ENCODE data around the gene STK33.

STK33 gene

DNA sequence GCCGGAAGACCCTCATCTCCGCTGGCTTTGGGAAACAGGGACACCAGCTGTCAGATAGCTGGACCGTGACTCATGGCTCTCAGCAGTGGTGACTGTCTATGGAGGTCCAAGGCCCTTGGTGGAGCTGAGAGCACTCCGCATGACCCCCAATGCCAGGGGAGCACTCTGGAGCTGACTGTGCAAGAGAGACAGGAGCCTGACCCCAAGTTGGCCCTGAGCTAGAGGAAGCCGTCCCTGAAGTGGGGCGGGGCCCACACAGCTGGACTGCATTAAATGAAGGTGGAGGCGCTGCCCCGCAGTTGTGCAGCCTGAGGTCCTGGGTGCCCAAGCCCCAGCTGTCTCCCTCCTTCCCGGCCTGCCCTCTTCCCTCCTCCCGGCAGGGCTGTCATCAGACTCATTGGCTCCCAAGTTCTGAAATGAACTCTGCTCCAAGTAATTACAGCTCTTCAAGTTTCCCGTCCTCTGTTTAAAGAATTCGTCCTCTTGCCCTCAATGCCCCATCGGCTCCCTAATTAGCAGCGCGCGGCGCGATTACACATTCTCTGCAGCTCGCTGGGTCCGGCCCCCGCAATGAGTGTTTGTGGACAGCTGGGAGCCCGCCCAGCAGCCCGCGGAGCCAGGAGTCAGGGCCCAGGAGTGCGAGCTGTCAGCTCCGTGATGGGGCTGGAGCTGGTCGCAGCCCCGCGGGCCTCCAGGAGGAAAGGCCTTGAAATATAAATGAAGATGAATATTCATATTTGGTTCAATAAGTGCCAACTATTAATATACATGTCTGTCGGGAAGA, 237.1 kb downstream of the STK33 start:
- TF ChIP-seq, protein P1, sequence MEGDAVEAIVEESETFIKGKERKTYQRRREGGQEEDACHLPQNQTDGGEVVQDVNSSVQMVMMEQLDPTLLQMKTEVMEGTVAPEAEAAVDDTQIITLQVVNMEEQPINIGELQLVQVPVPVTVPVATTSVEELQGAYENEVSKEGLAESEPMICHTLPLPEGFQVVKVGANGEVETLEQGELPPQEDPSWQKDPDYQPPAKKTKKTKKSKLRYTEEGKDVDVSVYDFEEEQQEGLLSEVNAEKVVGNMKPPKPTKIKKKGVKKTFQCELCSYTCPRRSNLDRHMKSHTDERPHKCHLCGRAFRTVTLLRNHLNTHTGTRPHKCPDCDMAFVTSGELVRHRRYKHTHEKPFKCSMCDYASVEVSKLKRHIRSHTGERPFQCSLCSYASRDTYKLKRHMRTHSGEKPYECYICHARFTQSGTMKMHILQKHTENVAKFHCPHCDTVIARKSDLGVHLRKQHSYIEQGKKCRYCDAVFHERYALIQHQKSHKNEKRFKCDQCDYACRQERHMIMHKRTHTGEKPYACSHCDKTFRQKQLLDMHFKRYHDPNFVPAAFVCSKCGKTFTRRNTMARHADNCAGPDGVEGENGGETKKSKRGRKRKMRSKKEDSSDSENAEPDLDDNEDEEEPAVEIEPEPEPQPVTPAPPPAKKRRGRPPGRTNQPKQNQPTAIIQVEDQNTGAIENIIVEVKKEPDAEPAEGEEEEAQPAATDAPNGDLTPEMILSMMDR (IDR thresholded peaks at IDR 0.05; ENCODE audit: low read depth, low read length), result no peak
- no peak overlapping the region for H3K4me3 ChIP-seq (replicated peaks in 1 of 2; ENCODE audit: low read depth in 2 of 2, low read length in 2 of 2)
- peak in 1 of 2 donors; percentile 11 for DNase-seq (ENCODE audit: low read depth in 2 of 2)

DNA sequence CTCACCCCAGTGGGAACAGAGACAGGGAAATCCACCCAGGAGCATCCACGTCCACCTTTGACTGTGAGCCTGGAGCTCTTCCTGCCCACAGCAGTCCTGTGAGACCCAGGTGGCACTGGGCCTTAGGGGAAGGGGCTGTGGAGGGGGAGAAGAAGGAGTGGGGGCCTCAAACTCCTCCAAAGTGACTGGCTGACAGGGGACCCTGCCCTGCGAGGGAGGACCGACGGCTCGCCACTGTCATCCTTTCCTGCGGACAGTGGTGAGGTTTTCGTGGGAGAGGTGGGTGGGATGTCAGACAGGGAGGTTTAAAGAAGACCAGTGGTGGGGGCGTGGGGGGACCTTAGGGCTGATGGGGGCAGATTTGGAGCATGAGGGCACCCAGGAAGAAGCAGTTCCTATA, 237.8 kb downstream of the STK33 start:
- TF ChIP-seq, protein P1 (IDR thresholded peaks at IDR 0.05; ENCODE audit: low read depth, low read length), result no peak
- H3K4me3 ChIP-seq (replicated peaks in 1 of 2; ENCODE audit: low read depth in 2 of 2, low read length in 2 of 2), result no peak overlapping the region
- DNase-seq (ENCODE audit: low read depth in 2 of 2), result no peak

DNA sequence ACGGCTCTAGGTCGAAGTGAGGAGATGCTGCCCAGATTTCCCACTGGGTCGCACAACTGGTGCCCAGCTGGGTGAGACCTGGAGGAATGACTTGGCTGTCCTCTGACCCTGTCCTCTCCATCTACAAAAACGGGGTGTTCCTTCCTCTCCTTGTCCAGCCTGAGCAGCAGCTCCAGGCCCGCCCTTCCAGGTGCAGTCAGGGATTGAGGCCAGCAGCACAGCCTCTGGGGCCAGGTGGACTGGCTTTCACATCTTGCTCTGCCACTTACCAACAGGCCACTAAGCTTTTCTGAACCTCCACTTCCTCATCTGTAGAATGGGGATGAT, 238.6 kb downstream of the STK33 start:
- TF ChIP-seq, protein P1 (IDR thresholded peaks at IDR 0.05; ENCODE audit: low read depth, low read length), result no peak
- no peak for DNase-seq (ENCODE audit: low read depth in 2 of 2)

DNA sequence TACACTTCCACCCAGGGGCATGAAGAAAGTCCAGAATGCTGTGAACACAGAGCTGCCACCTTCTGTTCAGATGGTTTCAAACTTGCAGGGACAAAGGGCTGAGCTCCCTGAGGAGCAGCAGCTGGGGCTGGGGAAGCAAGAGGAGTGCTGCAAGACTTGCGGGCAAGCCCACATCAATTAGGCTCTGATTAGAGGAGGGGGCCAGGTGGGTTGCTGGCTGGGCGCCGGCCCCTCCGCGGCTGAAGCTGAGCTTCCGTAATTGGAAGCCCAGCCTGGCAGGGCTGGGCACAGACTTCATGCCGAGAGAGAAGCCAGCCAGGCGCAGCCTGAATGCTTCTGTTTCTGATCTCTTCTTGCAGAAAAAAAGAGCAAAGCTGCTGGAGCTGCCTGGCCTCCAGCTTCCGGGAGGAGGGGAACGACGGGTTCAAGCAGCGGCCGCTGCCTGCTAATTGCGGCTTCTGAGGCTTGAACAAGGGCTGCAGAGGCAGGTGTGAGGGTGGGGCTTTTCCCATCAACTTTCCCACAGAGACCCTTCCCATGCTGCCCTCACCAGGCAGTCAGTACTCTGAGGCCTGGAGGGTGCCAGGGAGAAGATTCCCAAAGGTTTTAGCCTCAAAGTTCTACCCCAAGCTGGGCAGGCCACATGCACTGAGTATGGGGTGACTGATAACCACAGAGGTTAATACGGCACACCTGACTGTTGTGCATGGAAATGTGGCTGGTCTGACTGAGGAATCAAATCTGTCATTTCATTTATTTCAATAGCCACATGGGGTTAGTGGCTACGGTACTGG, 239.2 kb downstream of the STK33 start:
- H3K4me3 ChIP-seq (replicated peaks in 1 of 2; ENCODE audit: low read depth in 2 of 2, low read length in 2 of 2), result no peak overlapping the region
- TF ChIP-seq, protein P1 (IDR thresholded peaks at IDR 0.05; ENCODE audit: low read depth, low read length), result no peak
- DNase-seq (ENCODE audit: low read depth in 2 of 2), result no peak

More for the DNA sequence above, 238.6 kb downstream of the STK33 start:
- no peak overlapping the region for H3K4me3 ChIP-seq (replicated peaks in 1 of 2; ENCODE audit: low read depth in 2 of 2, low read length in 2 of 2)

DNA sequence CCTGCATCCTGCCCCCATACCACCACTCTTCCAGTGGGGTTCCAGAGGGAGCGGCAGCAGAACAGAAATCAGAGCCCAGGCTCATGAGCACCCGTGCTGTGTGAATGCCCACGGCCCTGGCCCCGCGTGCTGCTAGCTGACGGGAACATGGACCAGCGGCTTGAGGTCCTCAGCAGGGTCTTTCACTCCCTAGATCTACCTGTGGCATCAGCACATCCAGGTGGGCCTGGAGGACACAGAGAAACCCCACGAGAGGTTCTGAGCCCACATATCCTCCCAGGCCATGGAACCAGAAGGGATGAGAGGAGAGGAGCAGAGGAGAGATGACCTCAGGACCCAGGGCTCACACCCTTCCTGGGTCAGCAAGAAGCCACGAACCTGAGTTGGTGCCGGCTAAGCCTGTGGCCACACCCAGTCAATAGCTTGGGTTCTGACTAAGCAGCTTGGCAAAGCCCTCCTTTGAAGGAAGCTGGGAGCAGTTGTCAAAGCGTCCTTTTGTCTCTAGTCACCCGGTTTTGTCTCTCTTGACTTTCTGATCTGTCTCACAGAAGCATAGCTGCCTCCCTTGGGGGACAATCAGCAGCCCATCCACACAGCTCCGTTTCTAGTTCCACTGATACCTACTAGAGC, 241.0 kb downstream of the STK33 start:
- no peak for DNase-seq (ENCODE audit: low read depth in 2 of 2)
- TF ChIP-seq, protein P1 (IDR thresholded peaks at IDR 0.05; ENCODE audit: low read depth, low read length), result no peak
- H3K4me3 ChIP-seq (replicated peaks in 1 of 2; ENCODE audit: low read depth in 2 of 2, low read length in 2 of 2), result no peak overlapping the region

DNA sequence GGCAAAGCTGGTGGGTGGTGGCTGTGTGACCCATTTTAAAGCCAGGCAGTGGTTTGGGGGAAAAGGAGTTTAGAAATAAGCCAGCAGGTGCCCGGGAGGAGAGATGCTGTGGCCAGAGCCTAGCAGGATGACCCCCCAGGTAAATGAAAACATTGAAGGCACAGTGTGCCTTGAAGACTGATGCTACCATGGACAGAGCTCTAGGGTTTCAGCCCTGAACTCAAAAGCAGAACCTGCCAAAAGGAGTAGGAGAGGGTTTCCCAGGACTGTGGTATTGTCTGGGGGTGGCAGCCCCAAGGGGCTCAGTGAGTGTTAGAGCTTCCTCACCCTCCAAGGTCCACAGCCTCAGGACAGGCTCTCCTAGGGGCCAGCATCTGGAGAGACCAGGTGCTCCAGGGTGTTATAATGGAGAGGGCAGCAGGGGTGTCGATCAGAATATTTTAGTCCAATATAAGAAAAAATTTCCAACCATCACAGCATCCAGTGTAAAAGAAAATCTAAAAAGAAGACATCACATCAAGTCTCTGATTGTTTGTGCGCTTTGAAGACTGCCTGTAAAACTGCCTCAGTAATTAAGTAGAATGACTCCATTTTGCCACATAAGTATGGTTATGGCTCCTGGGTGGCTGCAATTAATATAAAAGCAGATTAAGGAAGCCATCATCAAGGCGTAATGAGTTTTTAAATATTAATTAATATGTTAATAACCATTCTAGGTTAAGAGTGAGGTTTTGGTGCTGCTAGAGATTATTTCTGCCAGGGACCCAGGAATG, 241.7 kb downstream of the STK33 start:
- no peak overlapping the region for H3K4me3 ChIP-seq (replicated peaks in 1 of 2; ENCODE audit: low read depth in 2 of 2, low read length in 2 of 2)
- TF ChIP-seq, protein P1 (IDR thresholded peaks at IDR 0.05; ENCODE audit: low read depth, low read length), result no peak
- no peak for DNase-seq (ENCODE audit: low read depth in 2 of 2)
